Measurements from ENCODE around the gene CAMTA1.

DNA sequence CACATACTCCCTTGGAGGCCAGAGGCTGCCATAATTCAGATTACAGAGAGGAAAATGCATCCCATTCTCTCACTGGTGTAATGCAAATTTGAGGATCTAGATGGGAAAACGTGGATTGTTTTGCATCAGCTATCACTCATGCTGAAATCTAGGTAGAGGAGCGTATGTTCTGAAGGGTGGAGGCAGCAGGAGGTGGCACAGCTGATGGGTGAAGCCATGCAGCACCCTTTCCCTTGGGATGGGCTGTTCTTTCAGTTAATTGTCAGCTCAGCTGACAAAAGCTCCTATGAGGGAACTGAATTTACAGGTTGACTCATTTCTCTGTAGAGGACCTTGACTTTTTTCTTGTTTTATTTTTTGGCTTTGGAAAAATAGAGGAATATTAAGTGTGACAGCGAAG is 41.8 kb downstream of the CAMTA1 start:
- TF ChIP-seq, protein P1, sequence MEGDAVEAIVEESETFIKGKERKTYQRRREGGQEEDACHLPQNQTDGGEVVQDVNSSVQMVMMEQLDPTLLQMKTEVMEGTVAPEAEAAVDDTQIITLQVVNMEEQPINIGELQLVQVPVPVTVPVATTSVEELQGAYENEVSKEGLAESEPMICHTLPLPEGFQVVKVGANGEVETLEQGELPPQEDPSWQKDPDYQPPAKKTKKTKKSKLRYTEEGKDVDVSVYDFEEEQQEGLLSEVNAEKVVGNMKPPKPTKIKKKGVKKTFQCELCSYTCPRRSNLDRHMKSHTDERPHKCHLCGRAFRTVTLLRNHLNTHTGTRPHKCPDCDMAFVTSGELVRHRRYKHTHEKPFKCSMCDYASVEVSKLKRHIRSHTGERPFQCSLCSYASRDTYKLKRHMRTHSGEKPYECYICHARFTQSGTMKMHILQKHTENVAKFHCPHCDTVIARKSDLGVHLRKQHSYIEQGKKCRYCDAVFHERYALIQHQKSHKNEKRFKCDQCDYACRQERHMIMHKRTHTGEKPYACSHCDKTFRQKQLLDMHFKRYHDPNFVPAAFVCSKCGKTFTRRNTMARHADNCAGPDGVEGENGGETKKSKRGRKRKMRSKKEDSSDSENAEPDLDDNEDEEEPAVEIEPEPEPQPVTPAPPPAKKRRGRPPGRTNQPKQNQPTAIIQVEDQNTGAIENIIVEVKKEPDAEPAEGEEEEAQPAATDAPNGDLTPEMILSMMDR (IDR thresholded peaks at IDR 0.05; ENCODE audit: low read length): no peak
- TF ChIP-seq EZH2 (optimal IDR thresholded peaks at IDR 0.05; ENCODE audit: low read depth, low read length) (no peak), EZH2phosphoT487 (IDR thresholded peaks at IDR 0.05; ENCODE audit: low read length) (no peak)
